ENCODE results near the gene MYO9B.

The MYO9B gene

GRCh38 chr19:17206736-17207581 lies 131.4 kb downstream of the MYO9B start:
- FAIRE-seq (no peak), DNase-seq (ENCODE audit: extremely low spot score, insufficient read length, low read depth) (no peak)

- DNase-seq (ENCODE audit: extremely low spot score, insufficient read length, low read depth) (peak; percentile 54), FAIRE-seq (peak; percentile 80)
Observed at GRCh38 chr19:17209126-17210036, 133.8 kb downstream of the MYO9B start.

- FAIRE-seq (no peak), DNase-seq (ENCODE audit: extremely low spot score, insufficient read length, low read depth) (no peak)
Observed at GRCh38 chr19:17210296-17210695, 134.7 kb downstream of the MYO9B start.

- DNase-seq (ENCODE audit: extremely low spot score, insufficient read length, low read depth), result no peak
- FAIRE-seq, result no peak
Observed at GRCh38 chr19:17211547-17212446, 136.2 kb downstream of the MYO9B start.

GRCh38 chr19:17213334-17213733 lies 137.8 kb downstream of the MYO9B start:
- no peak for DNase-seq (ENCODE audit: extremely low spot score, insufficient read length, low read depth)
- FAIRE-seq, result no peak

- no peak for DNase-seq (ENCODE audit: extremely low spot score, insufficient read length, low read depth)
Observed at GRCh38 chr19:17214508-17215126, 139.0 kb downstream of the MYO9B start.

GRCh38 chr19:17215127-17215971 lies 139.8 kb downstream of the MYO9B start, which contains the start of gene USE1:
Gene USE1, plus strand, starts transcription at chr19:17215357. Its CDS starts 49 bp downstream, at chr19:17215406.
- peak; percentile 88 for FAIRE-seq
- peak; percentile 83 for DNase-seq (ENCODE audit: extremely low spot score, insufficient read length, low read depth)

More at GRCh38 chr19:17214508-17215126, 139.0 kb downstream of the MYO9B start:
- FAIRE-seq, result no peak

- DNase-seq (ENCODE audit: extremely low spot score, insufficient read length, low read depth), result no peak
- no peak for FAIRE-seq
Observed at GRCh38 chr19:17216058-17216670, 140.6 kb downstream of the MYO9B start.

GRCh38 chr19:17219286-17219685 lies 143.7 kb downstream of the MYO9B start:
- FAIRE-seq, result no peak
- no peak for DNase-seq (ENCODE audit: extremely low spot score, insufficient read length, low read depth)

GRCh38 chr19:17220207-17220758 lies 144.7 kb downstream of the MYO9B start:
- FAIRE-seq (no peak), DNase-seq (ENCODE audit: extremely low spot score, insufficient read length, low read depth) (no peak)

- DNase-seq (ENCODE audit: extremely low spot score, insufficient read length, low read depth) (no peak), FAIRE-seq (no peak)
Observed at GRCh38 chr19:17225053-17225452, 149.5 kb downstream of the MYO9B start.

GRCh38 chr19:17226002-17226933 lies 150.7 kb downstream of the MYO9B start, which contains the start of gene OCEL1:
Gene OCEL1, plus strand, starts transcription at chr19:17226226. Its CDS starts 22 bp downstream, at chr19:17226248.
- peak; percentile 87 for DNase-seq (ENCODE audit: extremely low spot score, insufficient read length, low read depth)

GRCh38 chr19:17227798-17228367 lies 152.3 kb downstream of the MYO9B start:
- DNase-seq (ENCODE audit: extremely low spot score, insufficient read length, low read depth) (no peak), FAIRE-seq (no peak)

More at GRCh38 chr19:17226002-17226933, 150.7 kb downstream of the MYO9B start, which contains the start of gene OCEL1:
- peak; percentile 97 for FAIRE-seq

- no peak for FAIRE-seq
- no peak for DNase-seq (ENCODE audit: extremely low spot score, insufficient read length, low read depth)
Observed at GRCh38 chr19:17229890-17230289, 154.3 kb downstream of the MYO9B start.

- FAIRE-seq (no peak), DNase-seq (ENCODE audit: extremely low spot score, insufficient read length, low read depth) (no peak)
Observed at GRCh38 chr19:17232258-17232657, 156.7 kb downstream of the MYO9B start.

GRCh38 chr19:17234911-17235299 lies 159.3 kb downstream of the MYO9B start:
- DNase-seq (ENCODE audit: extremely low spot score, insufficient read length, low read depth), result no peak
- peak; percentile 81 for FAIRE-seq
